Osteoblast (primary cell): ENCODE results near the gene OGFOD1. TPM values are rescaled to one million over a fixed set of nuclear protein-coding genes. Genes with fewer than 3 reads are reported as not detected.

ENCODE experiments used
- DNase-seq: peaks from one replicate; pipeline ENCODE4 v3.0.0; 2011; ENCODE audit warnings: low spot score, mixed read lengths; ENCODE audit not compliant: insufficient read length; ENCODE audit errors: missing footprints
- H2AFZ ChIP-seq: 2 replicates; pipeline ENCODE4 v1.6.0; 2011; ENCODE audit warnings: mild to moderate bottlenecking, low read length
- H3K27ac ChIP-seq: 2 replicates; pipeline ENCODE4 v1.5.1; 2011; ENCODE audit warnings: mild to moderate bottlenecking, low read depth, low read length, moderate library complexity
- H3K27me3 ChIP-seq: 2 replicates; pipeline ENCODE4 v1.6.0; 2012; ENCODE audit warnings: mild to moderate bottlenecking, control low read depth, inconsistent platforms, low read length, moderate library complexity; ENCODE audit not compliant: insufficient read depth
- H3K36me3 ChIP-seq: 2 replicates; pipeline ENCODE4 v1.5.1; 2011; ENCODE audit warnings: mild to moderate bottlenecking, low read length, control low read depth, moderate library complexity; ENCODE audit not compliant: insufficient read depth
- H3K4me1 ChIP-seq: 2 replicates; pipeline ENCODE4 v1.5.1; 2011; ENCODE audit warnings: mild to moderate bottlenecking, low read length, control low read depth, moderate library complexity; ENCODE audit not compliant: insufficient read depth
- H3K4me2 ChIP-seq: 2 replicates; pipeline ENCODE4 v1.6.0; 2011; ENCODE audit warnings: mild to moderate bottlenecking, low read length; ENCODE audit not compliant: insufficient read depth
- H3K4me3 ChIP-seq: fragments of 200-600 bp; sonication (generic); 3 replicates; pipeline ENCODE4 v1.5.1; 2012; ENCODE audit warnings: mild to moderate bottlenecking, low read length, inconsistent platforms; ENCODE audit not compliant: insufficient read depth
- H3K79me2 ChIP-seq: 2 replicates; pipeline ENCODE4 v1.6.0; 2012; ENCODE audit warnings: mild to moderate bottlenecking, low read length, control low read depth, inconsistent platforms; ENCODE audit not compliant: insufficient read depth
- H3K9me3 ChIP-seq: 2 replicates; pipeline ENCODE4 v1.5.1; 2011; ENCODE audit warnings: low read depth, low read length, control low read depth
- H4K20me1 ChIP-seq: 2 replicates; pipeline ENCODE4 v1.6.0; 2012; ENCODE audit warnings: mild to moderate bottlenecking, low read length, control low read depth; ENCODE audit not compliant: insufficient read depth
- CTCF ChIP-seq: IDR thresholded peaks from 2 replicates; pipeline ENCODE4 v1.5.1; 2011; ENCODE audit warnings: mild to moderate bottlenecking, low read depth, low read length, moderate library complexity; ENCODE audit errors: extremely low read depth
- total RNA-seq: library from RNA; depleted of rRNA; stranded (reverse); fragments of >200 nt; gene quantifications from 2 replicates; pipeline ENCODE4 v1.2.3, GENCODE V29; 2012

OGFOD1 gene
- total RNA-seq, 1 donor, result 47.4 TPM

- peak; percentile 95 for DNase-seq
- Histone ChIP-seq H3K4me1 (peaks cover 24% of the 10 kb centered on the region), H3K4me2 (peak within 1 kb of the TSS; percentile 90), H3K27me3 (no peaks in the 10 kb centered on the region), H3K36me3 (no peaks in the 10 kb centered on the region), H3K27ac (peak within 1 kb of the TSS; percentile 49), H2AFZ (peak within 1 kb of the TSS; percentile 99), H3K79me2 (peaks cover 44% of the 10 kb centered on the region), H3K9me3 (no peaks in the 10 kb centered on the region), H4K20me1 (peaks cover 20% of the 10 kb centered on the region), H3K4me3 (peak within 1 kb of the TSS; percentile 94)
- TF ChIP-seq CTCF, result no peak
Measured at GRCh38 chr16:56519459-56520250, 68.3 kb downstream of the OGFOD1 start, which contains the start of gene BBS2. BBS2 (minus strand) TSS chr16:56520024; CDS start chr16:56519862, 162 bp downstream.

- peak overlapping the region; percentile 99 for H2AFZ ChIP-seq
- H4K20me1 ChIP-seq, result peaks cover 16% of the 10 kb centered on the region
- H3K27ac ChIP-seq, result peak overlapping the region; percentile 49
- no peak for TF ChIP-seq CTCF
- H3K79me2 ChIP-seq, result peaks cover 38% of the 10 kb centered on the region
- H3K4me2 ChIP-seq, result peak overlapping the region; percentile 90
- H3K4me3 ChIP-seq, result peak overlapping the region; percentile 94
- H3K36me3 ChIP-seq, result no peaks in the 10 kb centered on the region
- H3K4me1 ChIP-seq, result peaks cover 22% of the 10 kb centered on the region
- no peaks in the 10 kb centered on the region for H3K27me3 ChIP-seq
- H3K9me3 ChIP-seq, result no peaks in the 10 kb centered on the region
- DNase-seq, result no peak
Measured at GRCh38 chr16:56520251-56520577, 68.9 kb downstream of the OGFOD1 start.

- Histone ChIP-seq H3K27me3 (no peaks in the 10 kb centered on the region), H4K20me1 (no peaks in the 10 kb centered on the region), H3K9me3 (no peaks in the 10 kb centered on the region), H3K4me1 (peaks cover 8% of the 10 kb centered on the region), H3K27ac (peak overlapping the region; percentile 28), H3K36me3 (no peaks in the 10 kb centered on the region), H2AFZ (peak overlapping the region; percentile 79), H3K4me2 (peak overlapping the region; percentile 34), H3K4me3 (peak overlapping the region; percentile 44), H3K79me2 (no peaks in the 10 kb centered on the region)
- DNase-seq, result peak; percentile 84
- TF ChIP-seq CTCF, result no peak
Measured at GRCh38 chr16:56525236-56525635, 73.9 kb downstream of the OGFOD1 start.

Other genes starting within 250 kb of the OGFOD1 start
- 279 and 339 TPM in 2 replicates for gene AMFR, start 26.0 kb upstream of the OGFOD1 start, total RNA-seq
- gene NUDT21, start 222 bp upstream of the OGFOD1 start, total RNA-seq, result 58.6 and 64.5 TPM in 2 replicates
- gene BBS2, start 68.5 kb downstream of the OGFOD1 start, total RNA-seq, result 62.2 and 77.5 TPM in 2 replicates
- gene MT4, start 113.5 kb downstream of the OGFOD1 start, total RNA-seq, result not detected in 2 replicates
- not detected in 2 replicates for gene MT3, start 138.0 kb downstream of the OGFOD1 start, total RNA-seq
- 33.7 and 43.9 TPM in 2 replicates for gene MT2A, start 157.0 kb downstream of the OGFOD1 start, total RNA-seq
- 105 and 119 TPM in 2 replicates for gene MT1E, start 174.2 kb downstream of the OGFOD1 start, total RNA-seq
- 8.5 and 8.7 TPM in 2 replicates for gene MT1M, start 181.1 kb downstream of the OGFOD1 start, total RNA-seq
- 0.59 TPM in 1 of 2 replicates, not detected in the other for gene MT1A, start 187.1 kb downstream of the OGFOD1 start, total RNA-seq
- gene MT1B, start 200.3 kb downstream of the OGFOD1 start, total RNA-seq, result not detected in 2 replicates
- gene MT1F, start 206.4 kb downstream of the OGFOD1 start, total RNA-seq, result 2.1 and 3.3 TPM in 2 replicates
- not detected in 2 replicates for gene MT1G, start 216.5 kb downstream of the OGFOD1 start, total RNA-seq
- not detected in 2 replicates for gene MT1H, start 218.3 kb downstream of the OGFOD1 start, total RNA-seq
- 81.4 and 86.0 TPM in 2 replicates for gene MT1X, start 230.9 kb downstream of the OGFOD1 start, total RNA-seq